GM18505 (cell line): ENCODE results near the gene BRCA2.

ENCODE experiments used
- ATAC-seq: cut with Tn5 transposase; IDR thresholded peaks from one replicate; pipeline ENCODE4 v1.9.1; 2021; ENCODE audit not compliant: unreplicated experiment
- POLR2A ChIP-seq: IDR thresholded peaks from 4 replicates; pipeline ENCODE4 v1.6.1; 2011; ENCODE audit warnings: borderline replicate concordance; ENCODE audit not compliant: insufficient read depth, insufficient read length; ENCODE audit errors: extremely low read depth

Gene BRCA2

DNA sequence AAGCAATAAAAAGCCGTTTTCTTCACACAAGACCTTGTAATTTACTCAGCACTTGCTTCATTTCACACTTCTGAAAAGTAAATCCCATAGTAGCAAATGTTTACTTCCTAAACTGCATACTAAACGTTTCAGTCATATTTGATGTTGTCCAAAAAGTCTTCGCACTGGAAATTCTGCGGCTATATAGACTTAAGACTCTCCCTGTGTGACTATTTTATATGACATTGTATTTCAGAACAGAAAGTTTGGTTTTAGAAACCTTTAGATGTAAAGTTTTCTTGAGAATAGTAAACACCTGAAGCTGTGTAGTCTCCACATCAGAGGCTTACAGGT, 29.7 kb upstream of the BRCA2 start:
- no peak for ATAC-seq
- TF ChIP-seq POLR2A = no peak

GRCh38 chr13:32297206-32297605, 18.1 kb upstream of the BRCA2 start:
- ATAC-seq = no peak
- TF ChIP-seq POLR2A = no peak

DNA sequence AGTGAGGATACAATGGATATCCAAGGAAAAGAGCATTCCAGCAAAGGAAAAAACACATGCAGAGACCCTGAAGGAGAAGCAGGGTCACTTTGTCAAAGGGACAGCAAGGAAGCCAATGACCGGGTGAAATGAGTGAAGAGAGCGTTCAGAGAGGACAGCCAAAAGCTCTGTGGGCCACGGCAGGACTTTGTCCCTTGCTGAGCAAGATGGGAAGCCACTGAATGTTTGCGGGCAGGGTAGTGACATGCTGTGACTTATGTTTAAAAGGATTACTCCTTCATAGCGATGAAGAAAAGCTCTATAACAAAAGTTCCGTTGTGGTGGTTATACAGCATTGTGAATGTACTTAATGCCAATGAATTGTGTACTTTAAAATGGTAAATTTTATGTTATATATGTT, 16.6 kb upstream of the BRCA2 start:
- ATAC-seq = no peak
- TF ChIP-seq POLR2A = no peak

GRCh38 chr13:32299893-32300292, 15.4 kb upstream of the BRCA2 start:
- no peak for TF ChIP-seq POLR2A
- ATAC-seq = no peak

DNA sequence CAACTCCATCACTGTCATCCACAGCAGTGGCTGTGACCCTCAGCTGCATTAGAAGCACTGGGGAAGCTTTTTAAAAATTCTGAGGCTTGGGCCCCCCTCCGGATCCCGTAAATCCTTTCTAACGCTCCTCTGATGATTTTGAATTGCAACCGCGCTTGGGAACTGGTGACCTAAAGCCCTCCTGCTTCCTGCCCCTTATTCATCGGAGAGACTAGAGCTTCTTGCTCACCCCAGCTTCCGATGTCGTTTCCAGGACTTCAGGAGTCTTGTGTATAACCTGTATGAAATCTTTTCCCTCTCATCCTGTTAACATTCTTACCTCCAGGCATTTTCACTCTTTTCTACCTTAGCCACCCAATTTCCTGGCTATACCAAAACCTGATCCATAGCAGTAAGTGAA, 14.9 kb upstream of the BRCA2 start:
- no peak for ATAC-seq
- TF ChIP-seq POLR2A = no peak

GRCh38 chr13:32300920-32301319, 14.4 kb upstream of the BRCA2 start:
- no peak for ATAC-seq
- no peak for TF ChIP-seq POLR2A

DNA sequence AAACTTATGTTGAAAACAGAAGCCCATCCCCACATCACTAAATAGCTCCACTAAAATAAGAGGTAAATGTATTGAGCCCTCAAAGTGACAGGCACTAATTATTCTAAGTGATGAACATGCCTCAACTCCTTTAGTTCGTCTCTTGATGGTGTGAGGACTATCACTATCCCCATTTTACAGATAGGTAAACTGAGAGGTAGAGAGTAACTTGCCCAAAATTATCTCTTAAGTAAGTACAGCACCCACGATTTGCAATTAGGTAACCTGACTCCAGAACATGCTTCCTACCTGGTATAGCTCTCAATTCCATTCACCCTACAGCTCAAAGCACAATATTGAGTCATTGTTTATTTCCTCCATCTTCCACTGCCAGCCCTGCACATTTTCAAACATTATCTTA, 12.8 kb upstream of the BRCA2 start:
- no peak for ATAC-seq
- no peak for TF ChIP-seq POLR2A

DNA sequence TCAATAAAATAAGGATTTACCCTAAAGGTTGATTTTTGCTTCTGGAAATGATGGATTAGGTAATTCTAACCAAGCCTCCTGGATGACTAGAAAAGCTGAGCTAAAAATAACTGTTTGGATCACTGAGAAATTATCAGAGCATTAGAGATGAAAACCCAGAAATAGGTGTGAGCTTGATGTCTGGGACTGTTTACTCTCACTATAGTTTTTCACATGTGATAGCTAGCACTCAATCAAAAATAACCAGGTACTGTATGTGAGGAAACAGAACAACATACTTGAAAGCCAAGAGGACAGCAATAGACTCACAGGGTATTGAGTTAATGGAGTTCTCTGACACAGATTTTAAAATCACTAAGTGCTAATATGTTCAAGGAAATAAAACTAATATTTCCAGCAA, 9.7 kb upstream of the BRCA2 start:
- ATAC-seq = no peak
- no peak for TF ChIP-seq POLR2A

- ATAC-seq = peak; percentile 11
- no peak for TF ChIP-seq POLR2A
Measured at GRCh38 chr13:32309312-32310133, 5.8 kb upstream of the BRCA2 start.

DNA sequence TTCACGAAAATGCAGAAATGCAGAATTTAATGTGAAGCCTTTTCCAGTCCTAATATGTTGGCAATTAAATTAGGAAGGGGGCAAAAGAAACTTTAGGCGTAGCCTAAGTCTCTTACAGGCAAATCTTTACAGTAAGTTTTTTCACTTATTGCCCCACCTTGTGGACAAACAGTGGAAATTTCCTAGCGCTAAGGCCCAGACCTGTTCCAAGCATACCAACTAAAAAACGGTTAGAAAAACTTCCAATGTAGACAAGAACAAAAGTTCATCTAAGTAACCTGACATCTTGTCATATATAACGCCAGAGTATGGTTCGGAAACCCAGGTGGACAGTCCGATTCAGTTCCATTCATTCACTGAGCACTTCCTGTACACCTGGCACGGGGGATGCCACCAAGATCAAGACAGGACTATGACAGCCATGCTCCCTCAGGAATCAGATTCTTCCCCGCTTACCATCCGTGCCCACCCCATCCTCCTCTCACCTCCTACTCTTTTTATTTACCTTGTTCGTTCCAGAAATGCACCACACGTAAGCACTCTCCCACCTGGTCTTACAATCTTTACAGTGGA, 5.1 kb upstream of the BRCA2 start:
- ATAC-seq = peak; percentile 53
- TF ChIP-seq POLR2A = no peak

DNA sequence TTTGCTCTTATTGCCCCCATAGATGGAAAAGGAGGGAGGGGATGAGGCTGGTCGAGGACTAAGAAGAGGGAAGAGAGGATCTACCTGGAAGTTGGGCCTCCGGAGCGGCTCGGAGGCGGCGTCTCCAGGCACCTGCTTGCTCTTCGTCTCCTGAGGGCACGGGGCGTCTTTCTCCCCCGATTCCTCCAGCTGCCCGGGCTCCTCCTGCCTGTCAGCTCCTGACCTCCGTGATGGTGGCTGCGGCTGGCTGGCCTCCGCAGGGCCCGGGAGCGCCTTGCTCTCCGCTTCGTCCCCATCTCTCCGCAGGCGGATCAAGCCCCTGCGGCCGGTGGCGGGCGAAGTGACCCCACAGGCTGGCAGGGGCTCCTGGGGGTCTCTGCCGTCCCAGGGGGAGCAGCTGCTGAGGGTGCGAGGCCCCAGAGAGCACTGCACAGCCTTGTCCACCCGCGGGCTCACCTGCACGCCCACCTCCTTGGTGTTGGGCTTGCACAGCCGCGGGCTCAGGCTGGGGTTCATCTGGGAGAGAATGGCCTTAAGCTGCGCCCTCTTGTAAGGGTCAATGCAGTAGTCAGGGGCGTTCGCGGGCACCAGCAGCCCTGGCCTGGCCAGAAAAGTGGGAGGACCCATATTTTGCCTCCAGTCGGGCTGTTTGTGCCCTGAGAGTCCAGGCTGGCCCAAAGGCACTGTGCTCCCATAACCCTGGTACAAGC, 4.0 kb upstream of the BRCA2 start:
- TF ChIP-seq POLR2A = no peak
- no peak for ATAC-seq

DNA sequence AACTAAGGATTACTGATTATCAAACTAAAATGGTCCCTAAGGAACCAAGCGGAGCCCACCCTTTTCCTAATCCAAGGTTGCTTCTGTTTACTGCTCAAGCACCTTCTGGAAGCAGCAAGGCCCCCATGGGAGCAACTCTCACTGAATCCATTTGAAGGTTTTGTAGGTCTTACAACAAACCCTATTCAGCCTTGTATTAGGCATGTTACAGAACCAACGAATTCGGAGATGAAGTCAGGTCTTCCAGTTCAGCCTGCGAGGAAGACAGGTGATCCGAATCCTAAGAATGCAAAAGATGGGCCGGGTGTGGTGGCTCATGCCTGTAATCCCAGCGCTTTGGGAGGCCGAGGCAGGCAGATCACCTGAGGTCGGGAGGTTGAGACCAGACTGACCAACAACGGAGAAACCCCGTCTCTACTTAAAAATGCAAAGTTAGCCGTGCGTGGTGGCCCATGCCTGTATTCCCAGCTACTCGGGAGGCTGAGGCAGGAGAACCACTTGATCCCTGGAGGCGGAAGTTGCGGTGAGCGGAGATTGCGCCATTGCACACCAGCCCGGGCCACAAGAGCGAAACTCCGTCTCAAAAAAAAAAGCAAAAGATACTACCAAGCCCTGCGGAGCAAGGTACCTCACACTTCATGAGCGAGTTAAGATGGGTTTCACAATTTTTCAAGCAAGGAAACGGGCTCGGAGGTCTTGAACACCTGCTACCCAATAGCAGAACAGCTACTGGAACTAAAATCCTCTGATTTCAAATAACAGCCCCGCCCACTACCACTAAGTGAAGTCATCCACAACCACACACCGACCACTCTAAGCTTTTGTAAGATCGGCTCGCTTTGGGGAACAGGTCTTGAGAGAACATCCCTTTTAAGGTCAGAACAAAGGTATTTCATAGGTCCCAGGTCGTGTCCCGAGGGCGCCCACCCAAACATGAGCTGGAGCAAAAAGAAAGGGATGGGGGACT, 754 bp upstream of the BRCA2 start:
- TF ChIP-seq POLR2A = no peak
- ATAC-seq = peak; percentile 24

- TF ChIP-seq POLR2A = no peak
- peak; percentile 38 for ATAC-seq
Measured at GRCh38 chr13:32316028-32316339, 676 bp downstream of the BRCA2 start.
